ENCODE data around the gene TSPAN9. TPM values are rescaled to one million over a fixed set of nuclear protein-coding genes. Genes with fewer than 3 reads are reported as not detected.

The TSPAN9 gene
- total RNA-seq, 2 experiments from 2014 or later = 0.07 TPM; not detected in 1

GRCh38 chr12:3305464-3305863 is 228.3 kb downstream of the TSPAN9 start:
- H3K4me1 Mint-ChIP-seq (ENCODE audit: low read depth) = peaks cover 2% of the 10 kb centered on the region
- DNase-seq = no peak
- ChIA-PET POLR2A (no interaction called here), CTCF (no interaction called here)
- no peaks in the 10 kb centered on the region for H3K36me3 Mint-ChIP-seq (ENCODE audit: low read depth)
- peaks cover 17% of the 10 kb centered on the region for H3K27me3 Mint-ChIP-seq
- H3K27ac Mint-ChIP-seq = no peak overlapping the region
- intact Hi-C loops (cut with micrococcal nuclease) = no loop called here
- H3K4me3 Mint-ChIP-seq = no peak overlapping the region
- TF ChIP-seq, protein P1, sequence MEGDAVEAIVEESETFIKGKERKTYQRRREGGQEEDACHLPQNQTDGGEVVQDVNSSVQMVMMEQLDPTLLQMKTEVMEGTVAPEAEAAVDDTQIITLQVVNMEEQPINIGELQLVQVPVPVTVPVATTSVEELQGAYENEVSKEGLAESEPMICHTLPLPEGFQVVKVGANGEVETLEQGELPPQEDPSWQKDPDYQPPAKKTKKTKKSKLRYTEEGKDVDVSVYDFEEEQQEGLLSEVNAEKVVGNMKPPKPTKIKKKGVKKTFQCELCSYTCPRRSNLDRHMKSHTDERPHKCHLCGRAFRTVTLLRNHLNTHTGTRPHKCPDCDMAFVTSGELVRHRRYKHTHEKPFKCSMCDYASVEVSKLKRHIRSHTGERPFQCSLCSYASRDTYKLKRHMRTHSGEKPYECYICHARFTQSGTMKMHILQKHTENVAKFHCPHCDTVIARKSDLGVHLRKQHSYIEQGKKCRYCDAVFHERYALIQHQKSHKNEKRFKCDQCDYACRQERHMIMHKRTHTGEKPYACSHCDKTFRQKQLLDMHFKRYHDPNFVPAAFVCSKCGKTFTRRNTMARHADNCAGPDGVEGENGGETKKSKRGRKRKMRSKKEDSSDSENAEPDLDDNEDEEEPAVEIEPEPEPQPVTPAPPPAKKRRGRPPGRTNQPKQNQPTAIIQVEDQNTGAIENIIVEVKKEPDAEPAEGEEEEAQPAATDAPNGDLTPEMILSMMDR (IDR thresholded peaks at IDR 0.05) = no peak
- no peaks in the 10 kb centered on the region for H3K9me3 Mint-ChIP-seq
- ATAC-seq = no peak

GRCh38 chr12:3305904-3306619 is 228.9 kb downstream of the TSPAN9 start:
- TF ChIP-seq, protein P1 (IDR thresholded peaks at IDR 0.05) = no peak
- POLR2A ChIA-PET = no interaction called here
- H3K27ac Mint-ChIP-seq = no peak overlapping the region
- intact Hi-C loops (cut with micrococcal nuclease) = no loop called here
- no peaks in the 10 kb centered on the region for H3K9me3 Mint-ChIP-seq
- ATAC-seq = no peak
- no peak for DNase-seq
- no peak overlapping the region for H3K4me3 Mint-ChIP-seq
- CTCF ChIA-PET = no interaction called here
- H3K36me3 Mint-ChIP-seq (ENCODE audit: low read depth) = no peaks in the 10 kb centered on the region
- H3K27me3 Mint-ChIP-seq = peaks cover 13% of the 10 kb centered on the region
- H3K4me1 Mint-ChIP-seq (ENCODE audit: low read depth) = no peaks in the 10 kb centered on the region

GRCh38 chr12:3307389-3307788 is 230.2 kb downstream of the TSPAN9 start:
- Mint-ChIP-seq H3K4me3 (no peak overlapping the region), H3K4me1 (ENCODE audit: low read depth) (no peaks in the 10 kb centered on the region), H3K9me3 (no peaks in the 10 kb centered on the region), H3K27ac (no peak overlapping the region), H3K27me3 (peaks cover 11% of the 10 kb centered on the region), H3K36me3 (ENCODE audit: low read depth) (no peaks in the 10 kb centered on the region)
- ATAC-seq (no peak), DNase-seq (no peak)
- CTCF ChIA-PET = no interaction called here
- TF ChIP-seq, protein P1 (IDR thresholded peaks at IDR 0.05) = no peak
- POLR2A ChIA-PET = no interaction called here
- intact Hi-C loops (cut with micrococcal nuclease) = no loop called here

- no peak for ATAC-seq
- no peak for DNase-seq
- Mint-ChIP-seq H3K9me3 (no peaks in the 10 kb centered on the region), H3K27ac (no peak overlapping the region), H3K4me3 (no peak overlapping the region), H3K4me1 (ENCODE audit: low read depth) (no peaks in the 10 kb centered on the region), H3K27me3 (peaks cover 8% of the 10 kb centered on the region), H3K36me3 (ENCODE audit: low read depth) (no peaks in the 10 kb centered on the region)
- ChIA-PET CTCF (no interaction called here), POLR2A (no interaction called here)
- intact Hi-C loops (cut with micrococcal nuclease) = no loop called here
- TF ChIP-seq, protein P1 (IDR thresholded peaks at IDR 0.05) = no peak
Measured at GRCh38 chr12:3308063-3308462, 230.9 kb downstream of the TSPAN9 start.

DNA sequence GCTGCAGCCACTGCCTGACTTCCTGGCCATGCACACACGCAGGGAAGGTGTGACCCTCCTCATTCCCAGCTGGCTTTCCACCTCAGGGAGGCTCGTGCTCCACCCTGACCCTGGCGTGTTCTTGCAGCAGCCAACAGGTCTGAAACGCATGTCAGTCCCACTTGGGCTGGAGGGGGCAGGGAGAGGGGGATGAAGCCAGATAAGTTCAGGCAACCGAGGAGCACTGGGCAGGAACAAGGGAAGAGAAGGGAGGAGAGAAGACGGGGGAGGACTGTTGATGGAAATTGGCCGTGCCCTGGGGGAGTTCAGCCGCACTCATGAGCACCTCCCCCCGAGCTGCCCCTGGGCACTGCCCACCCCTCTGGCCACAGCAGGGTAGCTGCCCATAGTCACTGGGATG is 231.4 kb downstream of the TSPAN9 start:
- POLR2A ChIA-PET = no interaction called here
- intact Hi-C loops (cut with micrococcal nuclease) = no loop called here
- no peaks in the 10 kb centered on the region for H3K36me3 Mint-ChIP-seq (ENCODE audit: low read depth)
- CTCF ChIA-PET = interaction anchor here (1.2 kb wide), 1 partner anchor 9 kb away, joined by 4 read pairs; no protein-coding TSS in a partner anchor
- H3K27me3 Mint-ChIP-seq = peaks cover 8% of the 10 kb centered on the region
- no peak for ATAC-seq
- H3K27ac Mint-ChIP-seq = no peak overlapping the region
- H3K4me3 Mint-ChIP-seq = no peak overlapping the region
- TF ChIP-seq, protein P1 (IDR thresholded peaks at IDR 0.05) = no peak
- H3K9me3 Mint-ChIP-seq = no peaks in the 10 kb centered on the region
- no peaks in the 10 kb centered on the region for H3K4me1 Mint-ChIP-seq (ENCODE audit: low read depth)
- DNase-seq = no peak
